SKM-1 (cell line): Measurements from ENCODE around the gene SRD5A3.

Experiments used
- DNase-seq: peaks from one replicate; lab custom pipeline; 2025; ENCODE audit not compliant: unreplicated experiment; lab: John Stamatoyannopoulos, UW

SRD5A3 gene

GRCh38 chr4:55345980-55346850 is at the start of gene SRD5A3:
Gene SRD5A3 (plus strand): TSS chr4:55346242. CDS start chr4:55346337, 95 bp downstream.
- peak; percentile 62 for DNase-seq

- no peak for DNase-seq
Measured at GRCh38 chr4:55297346-55297745, 48.7 kb upstream of the SRD5A3 start.

- DNase-seq, result no peak
Measured at GRCh38 chr4:55303760-55304165, 42.3 kb upstream of the SRD5A3 start.

- DNase-seq, result no peak
Measured at GRCh38 chr4:55304303-55304702, 41.7 kb upstream of the SRD5A3 start.

- DNase-seq, result no peak
Measured at GRCh38 chr4:55308071-55308470, 38.0 kb upstream of the SRD5A3 start.

GRCh38 chr4:55311792-55312488 is 34.1 kb upstream of the SRD5A3 start:
- DNase-seq, result no peak

- peak; percentile 11 for DNase-seq
Measured at GRCh38 chr4:55312489-55313101, 33.4 kb upstream of the SRD5A3 start.

- no peak for DNase-seq
Measured at GRCh38 chr4:55314141-55314820, 31.8 kb upstream of the SRD5A3 start.

GRCh38 chr4:55318175-55319129 is 27.6 kb upstream of the SRD5A3 start:
- DNase-seq, result no peak

- peak; percentile 64 for DNase-seq
Measured at GRCh38 chr4:55321707-55322264, 24.3 kb upstream of the SRD5A3 start.

- DNase-seq, result no peak
Measured at GRCh38 chr4:55323375-55323774, 22.7 kb upstream of the SRD5A3 start.

GRCh38 chr4:55326629-55327028 is 19.4 kb upstream of the SRD5A3 start:
- no peak for DNase-seq

- DNase-seq, result no peak
Measured at GRCh38 chr4:55329012-55329411, 17.0 kb upstream of the SRD5A3 start.

- DNase-seq, result no peak
Measured at GRCh38 chr4:55330241-55330640, 15.8 kb upstream of the SRD5A3 start.

- DNase-seq, result no peak
Measured at GRCh38 chr4:55336138-55337034, 9.7 kb upstream of the SRD5A3 start.

- no peak for DNase-seq
Measured at GRCh38 chr4:55337944-55338343, 8.1 kb upstream of the SRD5A3 start.

GRCh38 chr4:55338486-55338885 is 7.6 kb upstream of the SRD5A3 start:
- DNase-seq, result no peak

GRCh38 chr4:55340266-55340665 is 5.8 kb upstream of the SRD5A3 start:
- no peak for DNase-seq

- no peak for DNase-seq
Measured at GRCh38 chr4:55343887-55344286, 2.2 kb upstream of the SRD5A3 start.
